H1 (cell line): ENCODE measurements around the gene TUBA3D. TPM values are rescaled to one million over a fixed set of nuclear protein-coding genes. Genes with fewer than 3 reads are reported as not detected.
"Not testable (repeated sequence)": the region's sequence is repeated elsewhere in the genome, so short reads cannot be mapped to it uniquely, and the experiment has no call there.

Experiments used
- CTCF ChIA-PET: fragments of 300-600 bp; sonication (Branson Sonifier 250); formaldehyde crosslinking; loops from one replicate; lab custom pipeline; 2021; ENCODE audit not compliant: partially characterized antibody; lab: Charles Lee
- POLR2A ChIA-PET: fragments of 300-600 bp; sonication (Branson Sonifier 250); formaldehyde crosslinking; loops from one replicate; lab custom pipeline; 2021; ENCODE audit warnings: inconsistent platforms; ENCODE audit not compliant: partially characterized antibody; lab: Charles Lee
- DNase-seq, 2 experiments: peaks; one replicate each; pipeline versions ENCODE4 v3.0.0 to v3.0.0-alpha.2; 2010 to 2022; ENCODE audit warnings: low spot score in 2 of 2, low read depth in 1 of 2, mixed read lengths in 1 of 2
- FAIRE-seq: peaks from 2 replicates; lab custom pipeline; 2011; peaks lifted over from hg19 to GRCh38; lab: Jason Lieb, UNC
- H2AFZ ChIP-seq: 2 replicates; pipeline ENCODE4 v1.8.1; 2012; ENCODE audit warnings: low read length, inconsistent platforms
- H2AK5ac ChIP-seq: 2 replicates; pipeline ENCODE4 v1.6.1; 2013; ENCODE audit warnings: low read depth, low read length
- H2BK120ac ChIP-seq: replicated peaks from 2 replicates; pipeline ENCODE3; 2013; ENCODE audit warnings: low read depth, low read length, inconsistent platforms
- H2BK12ac ChIP-seq: 2 replicates; pipeline ENCODE4 v1.6.1; 2013; ENCODE audit warnings: low read depth, low read length
- H2BK15ac ChIP-seq: 2 replicates; pipeline ENCODE4 v1.6.1; 2013; ENCODE audit warnings: low read length
- H2BK20ac ChIP-seq: 2 replicates; pipeline ENCODE4 v1.6.1; 2013; ENCODE audit warnings: low read length
- H2BK5ac ChIP-seq: 2 replicates; pipeline ENCODE4 v1.6.1; 2013; ENCODE audit warnings: low read depth, low read length
- H3K14ac ChIP-seq: 2 replicates; pipeline ENCODE4 v1.6.1; 2013; ENCODE audit warnings: inconsistent platforms; ENCODE audit not compliant: insufficient read length
- H3K18ac ChIP-seq: 2 replicates; pipeline ENCODE4 v1.6.1; 2013; ENCODE audit warnings: low read length; ENCODE audit errors: extremely low read depth
- H3K23ac ChIP-seq: 2 replicates; pipeline ENCODE4 v1.6.1; 2013; ENCODE audit warnings: inconsistent platforms; ENCODE audit not compliant: insufficient read length
- H3K23me2 ChIP-seq: 2 replicates; pipeline ENCODE4 v1.6.1; 2013; ENCODE audit warnings: low read depth, low read length
- H3K27ac ChIP-seq: 2 replicates; pipeline ENCODE4 v1.6.1; 2011; ENCODE audit warnings: low read depth, low read length, inconsistent platforms
- H3K27me3 ChIP-seq, 4 experiments: replicated peaks in 1 of 4; 1 replicate in 1 of 4; 2 replicates in 3 of 4; pipeline versions ENCODE4 v1.6.1 to v1.8.1; 2011 to 2013; ENCODE audit warnings: low read length in 3 of 4, mild to moderate bottlenecking in 3 of 4, inconsistent platforms in 2 of 4, mixed read lengths in 2 of 4, moderate library complexity in 1 of 4; ENCODE audit not compliant: control insufficient read depth in 3 of 4, insufficient read depth in 3 of 4; ENCODE audit errors: extremely low read depth in 1 of 4
- H3K36me3 ChIP-seq, 4 experiments: 2 replicates each; pipeline versions ENCODE4 v1.6.1 to v1.8.1; 2011 to 2013; ENCODE audit warnings: mild to moderate bottlenecking in 4 of 4, low read length in 3 of 4, moderate library complexity in 2 of 4, control low read depth in 1 of 4, inconsistent platforms in 1 of 4; ENCODE audit not compliant: insufficient read depth in 4 of 4, control insufficient read depth in 2 of 4
- H3K4ac ChIP-seq: replicated peaks from 2 replicates; pipeline ENCODE3; 2013; ENCODE audit warnings: low read length, low read depth, mixed read lengths, inconsistent platforms; ENCODE audit not compliant: insufficient read length
- H3K4me1 ChIP-seq, 4 experiments: replicated peaks in 1 of 4; 1 replicate in 1 of 4; 2 replicates in 3 of 4; pipeline versions ENCODE4 v1.6.1 to v1.8.1; 2011 to 2013; ENCODE audit warnings: low read length in 3 of 4, inconsistent platforms in 2 of 4, mixed read lengths in 1 of 4; ENCODE audit not compliant: insufficient read depth in 4 of 4, control insufficient read depth in 3 of 4
- H3K4me2 ChIP-seq, 2 experiments: 2 replicates each; pipeline versions ENCODE4 v1.6.1 to v1.8.1; 2011 to 2013; ENCODE audit warnings: low read depth in 2 of 2, low read length in 2 of 2, control low read depth in 1 of 2, inconsistent platforms in 1 of 2, mild to moderate bottlenecking in 1 of 2; ENCODE audit not compliant: insufficient read depth in 1 of 2
- H3K4me3 ChIP-seq, 4 experiments: fragments of 200-600, 300-600 bp in 1 of 4; sonication (generic), shearing (Covaris generic), sonication (Bioruptor Twin) in 1 of 4; 2 replicates each; pipeline versions ENCODE4 v1.5.1 to v1.8.1; 2011 to 2016; ENCODE audit warnings: low read length in 4 of 4, low read depth in 3 of 4, control low read depth in 2 of 4, inconsistent platforms in 2 of 4, mild to moderate bottlenecking in 2 of 4, mixed read lengths in 1 of 4, moderate library complexity in 1 of 4; ENCODE audit not compliant: insufficient read depth in 2 of 4; ENCODE audit errors: extremely low read depth in 1 of 4
- H3K56ac ChIP-seq: replicated peaks from 2 replicates; pipeline ENCODE3; 2013; ENCODE audit warnings: low read depth, mild to moderate bottlenecking, mixed read lengths, low read length, inconsistent platforms; ENCODE audit not compliant: insufficient read length
- H3K79me1 ChIP-seq: 2 replicates; pipeline ENCODE4 v1.6.1; 2013; ENCODE audit warnings: low read depth, low read length, control low read depth
- H3K79me2 ChIP-seq, 2 experiments: 2 replicates each; pipeline versions ENCODE4 v1.6.1 to v1.8.1; 2012 to 2013; ENCODE audit warnings: low read length in 2 of 2, mild to moderate bottlenecking in 2 of 2, inconsistent platforms in 1 of 2; ENCODE audit not compliant: insufficient read depth in 2 of 2, control insufficient read depth in 1 of 2
- H3K9ac ChIP-seq, 4 experiments: replicated peaks in 1 of 4; 1 replicate in 1 of 4; 2 replicates in 3 of 4; pipeline versions ENCODE4 v1.6.1 to v1.8.1; 2011 to 2013; ENCODE audit warnings: low read depth in 3 of 4, low read length in 3 of 4, control low read depth in 2 of 4, mild to moderate bottlenecking in 2 of 4, moderate library complexity in 2 of 4, inconsistent platforms in 1 of 4; ENCODE audit errors: extremely low read depth in 1 of 4
- H3K9me3 ChIP-seq, 2 experiments: 2 replicates each; pipeline versions ENCODE4 v1.6.1 to v1.8.1; 2012 to 2013; ENCODE audit warnings: mild to moderate bottlenecking in 2 of 2, moderate library complexity in 2 of 2, control low read depth in 1 of 2, inconsistent platforms in 1 of 2, low read depth in 1 of 2, low read length in 1 of 2, mixed read lengths in 1 of 2; ENCODE audit not compliant: insufficient read depth in 2 of 2
- H4K20me1 ChIP-seq, 2 experiments: replicated peaks in 1 of 2; 2 replicates each; pipeline versions ENCODE3 to v1.8.1; 2011 to 2013; ENCODE audit warnings: inconsistent platforms in 2 of 2, low read length in 2 of 2, mild to moderate bottlenecking in 1 of 2; ENCODE audit not compliant: insufficient read depth in 2 of 2, control insufficient read depth in 1 of 2
- H4K5ac ChIP-seq: 2 replicates; pipeline ENCODE4 v1.6.1; 2013; ENCODE audit warnings: low read length, low read depth, mixed read lengths, inconsistent platforms; ENCODE audit not compliant: insufficient read length
- H4K8ac ChIP-seq: 2 replicates; pipeline ENCODE4 v1.8.0; 2013; ENCODE audit warnings: mild to moderate bottlenecking, moderate library complexity, low read length, inconsistent platforms; ENCODE audit not compliant: insufficient read depth; ENCODE audit errors: extremely low read depth
- H4K91ac ChIP-seq: replicated peaks from 2 replicates; pipeline ENCODE3; 2013; ENCODE audit warnings: low read length, mixed read lengths, inconsistent platforms; ENCODE audit not compliant: insufficient read length
- WGBS, 2 experiments: shearing (Covaris generic) in 1 of 2; methylation state at CpG; one replicate each; pipeline versions ENCODE4 v1.1.6 to v1.1.7; 2013 to 2015; ENCODE audit warnings: low lambda C conversion rate in 2 of 2, mixed read lengths in 2 of 2, inconsistent platforms in 1 of 2, low coverage in 1 of 2, missing lambda C conversion rate in 1 of 2; ENCODE audit not compliant: insufficient replicate concordance in 2 of 2, insufficient coverage in 1 of 2, insufficient read length in 1 of 2; ENCODE audit errors: extremely low coverage in 1 of 2, missing lambda C conversion rate in 1 of 2; 5-methylcytosine and 5-hydroxymethylcytosine counted together
- polyA plus RNA-seq, 7 experiments: library from polyadenylated mRNA; depleted of rRNA in 3 of 7; stranded (reverse) in 5 of 7; unstranded in 2 of 7; fragments of >200 nt in 5 of 7; fragments of 200-250 nt in 2 of 7; gene quantifications; 1 replicate in 5 of 7; 2 replicates in 1 of 7; 4 replicates in 1 of 7; pipeline versions ENCODE4 v1.2.1 to v1.2.3, GENCODE V29; 2011 to 2013; ENCODE audit warnings: missing spikeins in 2 of 7, mixed read lengths in 2 of 7
- total RNA-seq: library from RNA; stranded (reverse); fragmentation: NEBNext Ultra II Directional; extraction: Animal tissue kit (Norgen Biotek cat#: 25700); gene quantifications from 2 replicates; pipeline ENCODE4 v1.2.1, GENCODE V29; 2021

The TUBA3D gene
- total and polyA plus RNA-seq, 2 of the 8 experiments (the other 6 are each of a cell fraction or from before 2014, with no cell fraction given), result 0.15 TPM; not detected in 1

DNA sequence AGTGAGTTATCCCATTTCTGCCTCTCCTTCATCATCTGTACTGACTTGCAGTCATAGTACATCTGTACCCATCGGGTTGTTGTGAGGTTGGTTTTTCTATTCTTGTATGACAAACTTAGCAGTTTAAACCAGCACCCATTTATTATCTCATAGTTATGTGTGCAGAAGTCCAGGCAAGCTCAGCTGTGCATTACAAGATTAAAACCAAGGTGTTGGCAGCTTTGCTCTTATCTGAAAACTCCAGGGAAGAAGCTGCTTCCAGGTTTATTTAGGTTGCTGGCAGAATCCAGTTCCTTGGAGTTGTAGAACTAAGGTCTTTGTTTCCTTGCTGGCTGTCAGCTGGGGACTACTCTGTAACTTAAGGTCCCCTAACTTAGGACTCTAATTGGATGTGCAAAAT lies 19.6 kb downstream of the TUBA3D start:
- H3K36me3 ChIP-seq, H4K91ac ChIP-seq, H2AFZ ChIP-seq, H3K4me1 ChIP-seq, H3K4me3 ChIP-seq, H4K8ac ChIP-seq, H3K79me1 ChIP-seq, H4K20me1 ChIP-seq, H2BK12ac ChIP-seq, H2AK5ac ChIP-seq, H3K9ac ChIP-seq, H4K5ac ChIP-seq, H2BK5ac ChIP-seq, H2BK120ac ChIP-seq, POLR2A ChIA-PET, FAIRE-seq, DNase-seq, H2BK15ac ChIP-seq, H3K9me3 ChIP-seq, H3K4ac ChIP-seq, H3K4me2 ChIP-seq, H3K23me2 ChIP-seq, H2BK20ac ChIP-seq, H3K14ac ChIP-seq, H3K27me3 ChIP-seq, H3K23ac ChIP-seq, H3K56ac ChIP-seq, H3K18ac ChIP-seq, H3K27ac ChIP-seq: not testable (repeated sequence)
- peaks cover 31 to 67% of the 10 kb centered on the region in 2 experiments for H3K79me2 ChIP-seq
- CTCF ChIA-PET, result interaction anchor here (0.7 to 6.3 kb wide), 5 partner anchors 25 to 343 kb away, joined by 3 to 53 read pairs (median 3); no protein-coding TSS in a partner anchor
- WGBS, 2 experiments, result 86% methylated on average over 1 of the region's 1 CpG; no CpG with 5 or more reads in 1 of the 2 experiments
